Astrocyte (in vitro differentiated cells and primary cell): ENCODE results near the gene USP32. TPM values are rescaled to one million over a fixed set of nuclear protein-coding genes. Genes with fewer than 3 reads are reported as not detected.

Source experiments
- DNase-seq: peaks from one replicate; pipeline ENCODE4 v3.0.0-alpha.2; 2010; ENCODE audit warnings: low read depth
- FAIRE-seq: peaks from 2 replicates; lab custom pipeline; 2011; peaks lifted over from hg19 to GRCh38; lab: Jason Lieb, UNC
- H2AFZ ChIP-seq: 2 replicates; pipeline ENCODE4 v1.6.0; 2012; ENCODE audit warnings: low read depth, low read length, inconsistent platforms
- H3K27ac ChIP-seq: 2 replicates; pipeline ENCODE4 v1.5.1; 2011; ENCODE audit warnings: low read depth, low read length, inconsistent platforms
- H3K27me3 ChIP-seq: 2 replicates; pipeline ENCODE4 v1.6.0; 2011; ENCODE audit warnings: low read length, inconsistent platforms; ENCODE audit not compliant: insufficient read depth
- H3K36me3 ChIP-seq: 2 replicates; pipeline ENCODE4 v1.5.1; 2011; ENCODE audit warnings: low read length, inconsistent platforms; ENCODE audit not compliant: insufficient read depth
- H3K4me1 ChIP-seq: 2 replicates; pipeline ENCODE4 v1.5.1; 2011; ENCODE audit warnings: low read length, inconsistent platforms; ENCODE audit not compliant: insufficient read depth
- H3K4me2 ChIP-seq: 2 replicates; pipeline ENCODE4 v1.6.0; 2012; ENCODE audit warnings: low read length, inconsistent platforms
- H3K4me3 ChIP-seq: 2 replicates; pipeline ENCODE4 v1.5.1; 2011; ENCODE audit warnings: low read depth, mild to moderate bottlenecking, low read length, inconsistent platforms; ENCODE audit not compliant: insufficient read depth
- H3K79me2 ChIP-seq: 2 replicates; pipeline ENCODE4 v1.6.0; 2012; ENCODE audit warnings: mild to moderate bottlenecking, low read length, inconsistent platforms; ENCODE audit not compliant: insufficient read depth
- H3K9ac ChIP-seq: 2 replicates; pipeline ENCODE4 v1.6.0; 2012; ENCODE audit warnings: mild to moderate bottlenecking, low read length, inconsistent platforms
- H3K9me3 ChIP-seq: 2 replicates; pipeline ENCODE4 v1.5.1; 2012; ENCODE audit warnings: low read depth, mild to moderate bottlenecking, low read length, inconsistent platforms; ENCODE audit not compliant: insufficient read depth
- H4K20me1 ChIP-seq: 2 replicates; pipeline ENCODE4 v1.6.0; 2012; ENCODE audit warnings: low read length, inconsistent platforms; ENCODE audit not compliant: insufficient read depth
- H3K27ac Mint-ChIP-seq: one replicate; pipeline ENCODE4 v1.8.0; 2021; ENCODE audit warnings: mild to moderate bottlenecking, mixed read lengths; ENCODE audit not compliant: unreplicated experiment
- H3K27me3 Mint-ChIP-seq: one replicate; pipeline ENCODE4 v1.8.0; 2021; ENCODE audit warnings: low read depth, mixed read lengths; ENCODE audit not compliant: unreplicated experiment
- H3K36me3 Mint-ChIP-seq: one replicate; pipeline ENCODE4 v1.8.0; 2021; ENCODE audit warnings: low read depth, mixed read lengths; ENCODE audit not compliant: unreplicated experiment
- H3K4me1 Mint-ChIP-seq: one replicate; pipeline ENCODE4 v1.8.0; 2021; ENCODE audit warnings: low read depth, mixed read lengths; ENCODE audit not compliant: unreplicated experiment
- H3K4me3 Mint-ChIP-seq: one replicate; pipeline ENCODE4 v1.8.0; 2021; ENCODE audit warnings: mild to moderate bottlenecking, moderate library complexity, mixed read lengths; ENCODE audit not compliant: unreplicated experiment
- H3K9me3 Mint-ChIP-seq: one replicate; pipeline ENCODE4 v1.8.0; 2021; ENCODE audit warnings: mild to moderate bottlenecking, mixed read lengths; ENCODE audit not compliant: unreplicated experiment
- EZH2 ChIP-seq: IDR thresholded peaks from 2 replicates; pipeline ENCODE4 v1.6.1; 2012; ENCODE audit warnings: mild to moderate bottlenecking, low read length, inconsistent platforms; ENCODE audit not compliant: insufficient read depth
- total RNA-seq: library from RNA; stranded (reverse); gene quantifications from 2 replicates; pipeline ENCODE4 v1.2.1, GENCODE V29; 2021
- TF ChIP-seq, protein P1 (sequence below): IDR thresholded peaks from 2 replicates; pipeline ENCODE4 v1.5.1; 2011; ENCODE audit warnings: low read depth, mild to moderate bottlenecking, inconsistent platforms, low read length, moderate library complexity; ENCODE audit not compliant: insufficient read depth

USP32 gene
- total RNA-seq, 1 donor from 2014 or later: 40.2 TPM

DNA sequence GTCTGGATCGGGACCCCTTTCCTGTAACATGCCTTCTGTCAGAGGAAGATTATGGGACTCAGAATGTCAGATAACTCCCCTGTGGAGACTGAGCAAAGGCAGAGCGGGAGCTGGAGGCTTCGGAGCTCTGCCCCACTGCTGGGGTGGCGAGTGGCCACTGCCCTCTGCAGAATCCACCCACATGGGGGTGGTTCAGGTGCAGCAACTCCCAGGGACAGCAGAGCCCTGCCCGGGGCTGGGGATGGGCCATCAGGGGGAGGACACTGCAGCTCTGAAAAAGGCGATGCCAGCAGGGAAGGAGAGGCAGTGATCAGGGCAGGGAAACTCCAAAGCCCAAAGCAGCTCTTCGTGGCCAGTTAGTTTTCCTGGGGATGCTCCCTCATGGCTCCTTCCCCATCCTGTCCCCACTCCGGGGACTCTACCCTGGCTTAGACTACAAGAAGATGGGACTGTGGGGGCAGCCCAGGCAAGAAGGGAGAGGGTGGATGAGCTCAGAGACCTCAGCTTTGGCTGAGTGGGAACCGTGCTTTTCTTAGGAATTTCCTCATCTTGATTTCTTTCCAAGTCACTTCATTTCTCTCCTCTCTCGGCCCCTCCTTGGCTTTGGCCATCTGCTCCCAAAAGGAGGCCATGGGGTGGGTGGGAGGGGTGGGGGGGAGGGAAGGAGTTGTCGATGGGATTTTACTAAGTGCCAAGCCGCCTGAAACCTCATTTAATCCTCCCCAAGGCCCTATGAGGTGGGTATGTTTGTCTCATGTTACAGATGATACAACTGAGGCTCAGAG, 238.1 kb downstream of the USP32 start:
- Histone ChIP-seq H3K27me3 (peaks cover 37% of the 10 kb centered on the region), H3K4me1 (peaks cover 4% of the 10 kb centered on the region), H3K9me3 (no peaks in the 10 kb centered on the region), H3K79me2 (no peaks in the 10 kb centered on the region), H3K4me3 (no peak overlapping the region), H3K36me3 (no peaks in the 10 kb centered on the region), H3K9ac (no peak overlapping the region), H4K20me1 (no peaks in the 10 kb centered on the region), H3K27ac (no peak overlapping the region), H3K4me2 (no peak overlapping the region), H2AFZ (no peak overlapping the region)
- H3K36me3 Mint-ChIP-seq: no peaks in the 10 kb centered on the region
- DNase-seq (no peak), FAIRE-seq (no peak)
- TF ChIP-seq EZH2: no peak
- TF ChIP-seq, protein P1, sequence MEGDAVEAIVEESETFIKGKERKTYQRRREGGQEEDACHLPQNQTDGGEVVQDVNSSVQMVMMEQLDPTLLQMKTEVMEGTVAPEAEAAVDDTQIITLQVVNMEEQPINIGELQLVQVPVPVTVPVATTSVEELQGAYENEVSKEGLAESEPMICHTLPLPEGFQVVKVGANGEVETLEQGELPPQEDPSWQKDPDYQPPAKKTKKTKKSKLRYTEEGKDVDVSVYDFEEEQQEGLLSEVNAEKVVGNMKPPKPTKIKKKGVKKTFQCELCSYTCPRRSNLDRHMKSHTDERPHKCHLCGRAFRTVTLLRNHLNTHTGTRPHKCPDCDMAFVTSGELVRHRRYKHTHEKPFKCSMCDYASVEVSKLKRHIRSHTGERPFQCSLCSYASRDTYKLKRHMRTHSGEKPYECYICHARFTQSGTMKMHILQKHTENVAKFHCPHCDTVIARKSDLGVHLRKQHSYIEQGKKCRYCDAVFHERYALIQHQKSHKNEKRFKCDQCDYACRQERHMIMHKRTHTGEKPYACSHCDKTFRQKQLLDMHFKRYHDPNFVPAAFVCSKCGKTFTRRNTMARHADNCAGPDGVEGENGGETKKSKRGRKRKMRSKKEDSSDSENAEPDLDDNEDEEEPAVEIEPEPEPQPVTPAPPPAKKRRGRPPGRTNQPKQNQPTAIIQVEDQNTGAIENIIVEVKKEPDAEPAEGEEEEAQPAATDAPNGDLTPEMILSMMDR: no peak
- peaks cover 63% of the 10 kb centered on the region for H3K27me3 Mint-ChIP-seq
- no peak overlapping the region for H3K27ac Mint-ChIP-seq
- H3K9me3 Mint-ChIP-seq: no peaks in the 10 kb centered on the region
- no peak overlapping the region for H3K4me3 Mint-ChIP-seq
- no peaks in the 10 kb centered on the region for H3K4me1 Mint-ChIP-seq

DNA sequence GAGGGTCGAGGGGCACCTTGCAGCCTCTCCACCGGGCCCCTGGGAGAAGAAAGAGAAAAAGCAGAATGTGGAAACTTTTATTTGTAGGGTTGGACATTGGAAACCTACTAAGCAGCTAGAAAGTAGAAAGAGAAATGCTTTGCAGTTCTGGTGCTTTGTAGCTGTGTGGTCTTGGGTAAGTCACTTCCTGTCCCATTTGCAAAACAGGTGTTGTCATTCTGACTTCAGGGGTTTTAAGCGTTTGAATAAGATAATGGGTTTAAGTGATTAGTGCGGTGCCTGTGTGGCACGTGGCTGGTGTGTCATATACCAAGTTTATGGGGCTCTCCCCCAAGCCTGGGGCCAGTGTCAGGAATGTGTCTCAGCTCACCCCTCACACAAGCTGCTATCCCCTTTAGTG, 240.6 kb downstream of the USP32 start:
- Histone ChIP-seq H3K4me1 (peaks cover 4% of the 10 kb centered on the region), H3K9me3 (no peaks in the 10 kb centered on the region), H3K9ac (no peak overlapping the region), H3K36me3 (no peaks in the 10 kb centered on the region), H3K27me3 (peaks cover 56% of the 10 kb centered on the region), H3K27ac (no peak overlapping the region), H3K4me2 (no peak overlapping the region), H4K20me1 (no peaks in the 10 kb centered on the region), H3K4me3 (no peak overlapping the region), H2AFZ (no peak overlapping the region), H3K79me2 (no peaks in the 10 kb centered on the region)
- Mint-ChIP-seq H3K9me3 (no peaks in the 10 kb centered on the region), H3K36me3 (no peaks in the 10 kb centered on the region), H3K27ac (peak overlapping the region; percentile 34), H3K4me3 (no peak overlapping the region), H3K27me3 (peaks cover 76% of the 10 kb centered on the region), H3K4me1 (no peaks in the 10 kb centered on the region)
- no peak for TF ChIP-seq EZH2
- TF ChIP-seq, protein P1: no peak
- DNase-seq (no peak), FAIRE-seq (no peak)
